ENCODE results near the gene CMYA5.

DNA sequence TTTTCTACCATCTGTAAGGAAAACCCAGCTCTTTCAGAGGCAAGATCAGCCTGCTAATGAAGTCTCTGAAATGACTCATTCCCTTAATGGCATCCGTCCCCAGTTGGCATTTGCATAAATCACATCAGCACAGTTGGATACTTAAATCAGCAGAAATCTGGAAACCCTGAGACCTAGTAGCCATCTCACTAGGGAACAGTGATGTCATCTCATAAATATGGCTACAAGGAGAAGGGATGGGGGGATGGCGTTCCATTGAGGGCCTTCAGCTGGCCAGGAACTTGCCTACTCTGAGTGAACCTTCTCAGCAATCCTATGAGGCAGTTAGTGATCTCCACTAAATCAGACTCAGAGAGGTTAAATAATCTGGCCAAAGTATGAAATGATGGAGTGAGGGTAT lies 81.8 kb downstream of the CMYA5 start:
- TF ChIP-seq, protein P1, sequence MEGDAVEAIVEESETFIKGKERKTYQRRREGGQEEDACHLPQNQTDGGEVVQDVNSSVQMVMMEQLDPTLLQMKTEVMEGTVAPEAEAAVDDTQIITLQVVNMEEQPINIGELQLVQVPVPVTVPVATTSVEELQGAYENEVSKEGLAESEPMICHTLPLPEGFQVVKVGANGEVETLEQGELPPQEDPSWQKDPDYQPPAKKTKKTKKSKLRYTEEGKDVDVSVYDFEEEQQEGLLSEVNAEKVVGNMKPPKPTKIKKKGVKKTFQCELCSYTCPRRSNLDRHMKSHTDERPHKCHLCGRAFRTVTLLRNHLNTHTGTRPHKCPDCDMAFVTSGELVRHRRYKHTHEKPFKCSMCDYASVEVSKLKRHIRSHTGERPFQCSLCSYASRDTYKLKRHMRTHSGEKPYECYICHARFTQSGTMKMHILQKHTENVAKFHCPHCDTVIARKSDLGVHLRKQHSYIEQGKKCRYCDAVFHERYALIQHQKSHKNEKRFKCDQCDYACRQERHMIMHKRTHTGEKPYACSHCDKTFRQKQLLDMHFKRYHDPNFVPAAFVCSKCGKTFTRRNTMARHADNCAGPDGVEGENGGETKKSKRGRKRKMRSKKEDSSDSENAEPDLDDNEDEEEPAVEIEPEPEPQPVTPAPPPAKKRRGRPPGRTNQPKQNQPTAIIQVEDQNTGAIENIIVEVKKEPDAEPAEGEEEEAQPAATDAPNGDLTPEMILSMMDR (IDR thresholded peaks at IDR 0.05): no peak
- TF ChIP-seq POLR2A (IDR thresholded peaks at IDR 0.05): no peak
